Measurements from ENCODE around the gene RNF103. TPM values are rescaled to one million over a fixed set of nuclear protein-coding genes. Genes with fewer than 3 reads are reported as not detected.

Gene RNF103
- total and polyA plus RNA-seq, 2 of the 8 experiments (the other 6 are each of a cell fraction or from before 2014, with no cell fraction given) = 3.3 to 7.4 TPM

GRCh38 chr2:86628091-86628522 is 4.4 kb upstream of the RNF103 start:
- Histone ChIP-seq H3K4me1 (replicated peaks in 1 of 4; ENCODE audit: control insufficient read depth in 3 of 4, insufficient read depth in 4 of 4, low read length in 3 of 4) (peaks cover 0 to 5% (median 0%) of the 10 kb centered on the region in 4 experiments; a peak in 2 of 7 replicates), H3K14ac (ENCODE audit: insufficient read length) (no peak overlapping the region), H3K9ac (replicated peaks in 1 of 4; ENCODE audit: extremely low read depth in 1 of 4, low read depth in 3 of 4, low read length in 3 of 4) (no peak overlapping the region), H4K91ac (replicated peaks; ENCODE audit: insufficient read length, low read length) (no peak overlapping the region), H4K20me1 (replicated peaks in 1 of 2; ENCODE audit: control insufficient read depth in 1 of 2, insufficient read depth in 2 of 2, low read length in 2 of 2) (no peaks in the 10 kb centered on the region), H3K27ac (ENCODE audit: low read depth, low read length) (no peak overlapping the region), H3K4me2 (ENCODE audit: insufficient read depth in 1 of 2, low read depth in 2 of 2, low read length in 2 of 2) (no peak overlapping the region), H2BK120ac (replicated peaks; ENCODE audit: low read depth, low read length) (no peak overlapping the region), H3K23me2 (ENCODE audit: low read depth, low read length) (no peaks in the 10 kb centered on the region), H2BK5ac (ENCODE audit: low read depth, low read length) (no peak overlapping the region), H2BK12ac (ENCODE audit: low read depth, low read length) (no peak overlapping the region), H3K18ac (ENCODE audit: extremely low read depth, low read length) (no peak overlapping the region), H3K9me3 (ENCODE audit: insufficient read depth in 2 of 2, low read depth in 1 of 2, low read length in 1 of 2) (no peaks in the 10 kb centered on the region), H3K36me3 (ENCODE audit: control insufficient read depth in 2 of 4, insufficient read depth in 4 of 4, low read length in 3 of 4) (no peaks in the 10 kb centered on the region), H3K4me3 (ENCODE audit: extremely low read depth in 1 of 4, insufficient read depth in 2 of 4, low read depth in 3 of 4, low read length in 4 of 4) (no peak overlapping the region), H3K79me2 (ENCODE audit: control insufficient read depth in 1 of 2, insufficient read depth in 2 of 2, low read length in 2 of 2) (no peaks in the 10 kb centered on the region), H3K79me1 (ENCODE audit: low read depth, low read length) (no peaks in the 10 kb centered on the region), H3K23ac (ENCODE audit: insufficient read length) (no peak overlapping the region), H3K56ac (replicated peaks; ENCODE audit: insufficient read length, low read depth, low read length) (no peak overlapping the region), H2AFZ (ENCODE audit: low read length) (no peak overlapping the region), H4K5ac (ENCODE audit: insufficient read length, low read depth, low read length) (no peak overlapping the region), H3K4ac (replicated peaks; ENCODE audit: insufficient read length, low read depth, low read length) (no peak overlapping the region), H2BK15ac (ENCODE audit: low read length) (no peak overlapping the region), H4K8ac (ENCODE audit: extremely low read depth, insufficient read depth, low read length) (no peak overlapping the region), H2AK5ac (ENCODE audit: low read depth, low read length) (no peak overlapping the region), H2BK20ac (ENCODE audit: low read length) (no peak overlapping the region), H3K27me3 (replicated peaks in 1 of 4; ENCODE audit: control insufficient read depth in 3 of 4, extremely low read depth in 1 of 4, insufficient read depth in 3 of 4, low read length in 3 of 4) (no peaks in the 10 kb centered on the region)
- no peak for TF ChIP-seq CHD1 (IDR thresholded peaks at IDR 0.05; ENCODE audit: low read depth, low read length)
- 93% methylated on average over 3 of the region's 3 CpGs; no CpG with 5 or more reads in 1 of the 2 experiments for WGBS, 2 experiments (ENCODE audit: extremely low coverage in 1 of 2, insufficient coverage in 1 of 2, insufficient read length in 1 of 2, insufficient replicate concordance in 2 of 2, low coverage in 1 of 2, low lambda C conversion rate in 2 of 2, missing lambda C conversion rate in 1 of 2)
- ChIA-PET CTCF (ENCODE audit: partially characterized antibody) (interaction anchor here (0.6 kb wide), 1 partner anchor 529 kb away, joined by 4 read pairs; no protein-coding TSS in a partner anchor), POLR2A (ENCODE audit: partially characterized antibody) (no interaction called here)
- FAIRE-seq = no peak
- DNase-seq (ENCODE audit: low read depth in 1 of 2, low spot score in 2 of 2) = no peak

Data from H1 (cell line).